Measurements from ENCODE around the gene ZNF423. TPM values are rescaled to one million over a fixed set of nuclear protein-coding genes. Genes with fewer than 3 reads are reported as not detected.
A peak's percentile ranks its signal among the peaks of the same experiment; 100 is the strongest.

The ZNF423 gene
- total and polyA plus RNA-seq, 2 donors = 6.4 to 14.0 TPM

DNA sequence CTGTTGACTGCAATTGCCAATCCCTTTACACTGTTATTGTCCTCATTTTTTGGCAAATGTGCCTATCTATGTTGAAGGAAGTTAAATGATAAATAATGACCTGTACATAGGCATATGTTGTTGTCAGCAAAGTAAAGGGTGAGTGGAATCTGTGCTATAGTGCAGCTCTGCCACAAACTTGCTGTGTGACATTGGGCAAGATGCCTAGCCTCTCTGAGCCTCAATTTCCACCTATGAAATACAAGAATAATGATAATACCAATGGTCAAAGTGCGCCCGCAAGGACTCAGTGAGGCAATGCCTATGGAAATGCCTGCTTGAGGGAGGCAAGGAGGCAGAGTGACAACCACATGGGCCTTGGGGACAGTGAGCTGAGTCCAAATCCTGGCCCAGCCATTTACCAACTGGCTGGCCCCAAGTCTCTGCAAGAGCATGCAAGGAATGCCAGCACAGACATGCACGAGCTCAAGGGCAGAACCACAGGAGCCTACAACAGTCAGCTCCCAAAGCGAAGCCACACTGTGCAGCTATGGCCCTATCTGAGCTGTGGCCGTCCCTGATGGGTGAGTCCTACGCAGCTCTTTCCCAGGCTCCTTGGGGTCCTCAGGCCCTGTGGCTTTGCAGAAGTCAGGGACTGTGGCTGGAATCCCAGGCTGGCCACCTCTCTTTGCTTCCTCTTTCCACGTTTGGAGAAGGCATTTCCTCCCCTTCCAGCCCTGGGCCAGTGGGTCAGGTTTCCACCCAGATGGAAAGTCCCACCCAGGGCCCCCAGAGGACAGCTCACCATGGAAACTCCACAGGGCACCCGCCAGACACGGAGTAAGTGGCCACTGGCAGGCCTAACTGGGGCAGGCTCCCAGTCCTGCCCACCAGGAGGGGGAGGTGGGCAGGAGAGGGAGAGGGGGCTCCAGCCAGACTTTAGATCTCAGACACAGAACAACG, 82.1 kb downstream of the ZNF423 start:
- 67% methylated on average over 10 of the region's 10 CpGs for WGBS
- Histone ChIP-seq H3K4me3 (ENCODE audit: low read depth, low read length) (no peak overlapping the region), H3K36me3 (ENCODE audit: insufficient read depth) (no peaks in the 10 kb centered on the region), H3K4me1 (ENCODE audit: insufficient read depth) (no peaks in the 10 kb centered on the region), H3K27ac (ENCODE audit: low read depth) (no peak overlapping the region)
- DNase-seq (ENCODE audit: extremely low spot score) = no peak

DNA sequence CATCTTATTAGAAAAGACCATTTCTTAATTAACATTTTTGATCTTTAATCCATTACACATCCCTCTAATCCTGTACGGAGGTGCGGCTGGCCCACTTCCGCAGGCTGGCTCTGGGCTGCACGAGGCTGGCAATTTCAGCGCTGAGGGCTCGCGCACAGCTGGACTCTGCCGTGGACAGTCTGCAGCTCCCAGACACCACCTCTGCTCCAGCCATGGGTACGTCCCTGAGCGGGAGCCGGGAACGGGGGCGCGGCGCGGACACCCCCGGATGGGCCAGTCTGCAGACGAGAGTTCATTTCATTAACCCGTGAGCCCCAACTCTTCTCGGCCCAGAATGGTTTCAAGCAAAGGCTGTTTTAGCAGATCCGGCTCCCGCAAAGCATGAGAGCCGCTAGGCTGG, 87.9 kb downstream of the ZNF423 start:
- 92% methylated on average over 23 of the region's 23 CpGs for WGBS
- Histone ChIP-seq H3K27ac (ENCODE audit: low read depth) (no peak overlapping the region), H3K36me3 (ENCODE audit: insufficient read depth) (no peaks in the 10 kb centered on the region), H3K4me3 (ENCODE audit: low read depth, low read length) (no peak overlapping the region), H3K4me1 (ENCODE audit: insufficient read depth) (no peaks in the 10 kb centered on the region)
- DNase-seq (ENCODE audit: extremely low spot score) = no peak

DNA sequence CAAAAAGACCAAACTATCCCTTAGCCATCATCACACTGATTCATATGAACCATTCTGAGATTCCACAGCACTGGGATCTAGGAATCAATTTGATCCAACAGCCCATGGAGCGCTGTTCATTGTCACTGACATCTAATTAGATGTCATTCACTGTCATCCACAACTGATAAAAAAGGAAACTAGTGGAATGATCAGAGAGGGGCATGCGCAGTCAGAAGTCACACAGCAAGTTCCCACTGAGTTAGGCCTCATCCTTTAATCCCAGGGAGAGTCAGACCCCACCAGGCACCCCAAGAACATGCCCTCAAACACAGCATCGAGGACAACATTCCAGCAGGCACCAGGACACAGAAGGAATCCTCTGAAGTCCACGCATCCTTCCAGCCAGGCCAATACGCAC, 88.5 kb downstream of the ZNF423 start:
- 93% methylated on average over 5 of the region's 5 CpGs for WGBS
- no peaks in the 10 kb centered on the region for H3K4me1 ChIP-seq (ENCODE audit: insufficient read depth)
- DNase-seq (ENCODE audit: extremely low spot score) = no peak

DNA sequence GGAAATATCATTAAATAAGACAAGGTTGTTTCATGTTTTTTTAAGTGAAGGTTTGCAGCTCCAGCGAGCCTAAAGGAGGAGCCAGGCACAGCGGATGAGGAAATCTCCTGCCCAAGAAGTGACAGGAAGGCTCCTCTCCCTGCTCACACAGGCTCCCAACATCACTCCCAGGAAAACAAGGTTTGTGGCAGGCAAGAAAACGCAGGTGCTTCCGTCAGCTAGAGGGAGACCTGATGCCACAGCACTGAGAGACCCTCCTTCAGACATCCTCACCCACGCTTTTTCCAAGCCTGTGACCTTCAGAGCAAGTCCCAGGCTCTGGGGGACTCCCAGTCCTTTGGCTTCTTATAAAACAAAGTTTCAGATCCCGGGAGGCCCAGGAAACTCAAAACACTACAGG, 89.7 kb downstream of the ZNF423 start:
- no peak overlapping the region for H3K27ac ChIP-seq (ENCODE audit: low read depth)
- WGBS = 63% methylated on average over 6 of the region's 6 CpGs

More for the DNA sequence above, 88.5 kb downstream of the ZNF423 start:
- H3K27ac ChIP-seq (ENCODE audit: low read depth) = no peak overlapping the region
- no peaks in the 10 kb centered on the region for H3K36me3 ChIP-seq (ENCODE audit: insufficient read depth)
- H3K4me3 ChIP-seq (ENCODE audit: low read depth, low read length) = no peak overlapping the region

DNA sequence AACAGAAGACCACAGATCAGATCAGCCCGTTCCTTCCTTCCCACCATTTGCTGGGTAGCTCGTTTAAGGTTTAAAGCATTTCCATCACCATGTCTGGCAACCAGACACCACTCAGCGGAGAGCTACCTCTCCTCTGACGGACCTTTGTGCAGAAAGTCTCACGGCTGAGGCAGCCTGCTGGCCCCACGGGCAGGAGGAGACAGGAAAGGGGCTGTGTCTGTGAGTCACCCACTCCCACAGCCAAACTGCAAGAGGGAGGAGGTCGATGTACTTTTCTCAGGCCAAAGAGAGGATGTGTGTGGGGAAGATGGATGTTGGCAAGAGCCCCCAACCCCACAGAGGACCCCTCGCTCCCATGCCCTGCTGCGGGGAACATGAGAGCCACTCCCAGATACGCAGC, 92.1 kb downstream of the ZNF423 start:
- 76% methylated on average over 10 of the region's 10 CpGs for WGBS
- H3K36me3 ChIP-seq (ENCODE audit: insufficient read depth) = no peaks in the 10 kb centered on the region
- no peaks in the 10 kb centered on the region for H3K4me1 ChIP-seq (ENCODE audit: insufficient read depth)
- no peak for DNase-seq (ENCODE audit: extremely low spot score)
- no peak overlapping the region for H3K4me3 ChIP-seq (ENCODE audit: low read depth, low read length)
- H3K27ac ChIP-seq (ENCODE audit: low read depth) = no peak overlapping the region

More for the DNA sequence above, 89.7 kb downstream of the ZNF423 start:
- H3K4me1 ChIP-seq (ENCODE audit: insufficient read depth) = no peaks in the 10 kb centered on the region
- H3K36me3 ChIP-seq (ENCODE audit: insufficient read depth) = no peaks in the 10 kb centered on the region
- H3K4me3 ChIP-seq (ENCODE audit: low read depth, low read length) = no peak overlapping the region
- DNase-seq (ENCODE audit: extremely low spot score) = no peak

DNA sequence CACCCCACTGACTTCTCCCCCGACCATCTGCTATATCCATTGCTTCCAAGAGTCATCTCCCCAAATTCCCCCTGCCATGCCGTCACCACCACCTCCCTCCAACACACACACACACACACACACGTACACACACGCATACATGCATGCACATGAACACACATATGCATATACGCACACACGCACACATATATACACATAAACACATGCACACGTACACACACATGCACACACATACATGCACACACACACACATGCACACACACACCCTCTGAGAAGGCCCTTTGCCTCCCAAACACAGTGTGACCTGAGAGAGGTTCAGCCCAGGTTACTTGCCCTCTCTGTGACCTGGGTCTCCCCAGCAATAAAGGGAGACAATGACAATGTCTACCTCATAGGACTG, 95.1 kb downstream of the ZNF423 start:
- Histone ChIP-seq H3K4me3 (ENCODE audit: low read depth, low read length) (no peak overlapping the region), H3K4me1 (ENCODE audit: insufficient read depth) (no peaks in the 10 kb centered on the region), H3K36me3 (ENCODE audit: insufficient read depth) (no peaks in the 10 kb centered on the region), H3K27ac (ENCODE audit: low read depth) (no peak overlapping the region)
- WGBS = 95% methylated on average over 7 of the region's 7 CpGs
- DNase-seq (ENCODE audit: extremely low spot score) = no peak

DNA sequence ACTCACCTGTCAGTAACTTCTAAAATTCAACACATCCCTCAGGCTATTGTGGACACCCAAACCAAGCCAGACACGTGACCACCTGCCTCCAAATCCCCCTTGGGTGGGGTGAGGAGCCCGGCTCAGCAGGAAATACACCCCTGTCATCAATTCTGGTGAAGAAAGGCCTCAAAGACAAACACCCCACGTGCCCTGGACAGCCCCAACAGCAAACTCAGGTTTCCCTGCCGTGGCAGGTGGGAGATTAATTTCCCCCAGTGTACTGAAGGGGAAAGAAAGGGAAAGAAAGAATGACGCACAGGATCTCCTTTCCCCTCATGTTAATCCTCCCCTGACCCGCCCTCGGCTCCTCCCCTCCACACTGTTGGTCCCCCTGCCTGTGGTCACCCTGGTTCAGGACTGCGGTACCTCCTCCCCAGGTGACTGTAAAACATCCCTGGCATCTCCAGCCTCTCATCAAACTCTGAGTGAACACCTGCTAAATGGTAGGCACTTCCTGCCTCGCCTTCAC, 98.3 kb downstream of the ZNF423 start:
- Histone ChIP-seq H3K4me1 (ENCODE audit: insufficient read depth) (no peaks in the 10 kb centered on the region), H3K27ac (ENCODE audit: low read depth) (no peak overlapping the region), H3K36me3 (ENCODE audit: insufficient read depth) (no peaks in the 10 kb centered on the region), H3K4me3 (ENCODE audit: low read depth, low read length) (no peak overlapping the region)
- WGBS = 87% methylated on average over 9 of the region's 9 CpGs
- DNase-seq (ENCODE audit: extremely low spot score) = no peak

DNA sequence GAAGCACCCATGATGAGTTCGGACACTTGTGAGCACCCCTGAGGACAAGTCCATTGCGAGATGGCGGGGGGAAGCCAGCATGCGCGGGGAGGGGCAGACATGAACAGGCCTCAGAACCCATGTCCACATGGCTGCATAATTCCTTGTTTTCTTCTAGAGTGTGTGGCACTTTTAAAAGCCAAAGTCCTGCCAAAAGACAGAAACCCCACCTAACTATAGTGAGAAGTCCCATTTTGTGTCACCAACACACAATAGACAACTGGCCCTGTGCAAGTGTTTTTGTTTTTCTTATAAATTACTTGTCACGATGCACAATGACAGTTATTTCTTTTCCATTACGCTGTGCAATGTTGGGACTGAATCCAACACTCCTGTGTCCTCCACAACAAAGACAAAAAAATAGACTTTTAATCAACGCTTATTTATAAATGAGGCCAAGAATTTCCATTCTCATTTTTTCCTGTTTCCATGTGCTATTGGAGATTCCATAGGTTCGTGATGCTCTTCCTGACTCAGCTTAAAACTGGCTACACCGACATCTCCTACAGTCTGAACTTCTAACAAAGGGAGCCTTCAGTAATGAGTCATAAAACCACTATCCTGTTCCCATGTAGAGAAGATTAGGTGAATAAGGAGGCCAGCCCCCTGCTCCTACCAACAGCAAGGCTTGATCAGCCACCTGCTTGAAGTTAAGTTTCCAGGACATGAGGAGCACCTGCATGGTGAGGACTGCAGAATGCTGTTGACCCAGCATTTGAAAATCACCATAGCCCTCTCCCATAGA, 98.9 kb downstream of the ZNF423 start:
- no peak overlapping the region for H3K4me3 ChIP-seq (ENCODE audit: low read depth, low read length)
- no peak overlapping the region for H3K27ac ChIP-seq (ENCODE audit: low read depth)
- no peaks in the 10 kb centered on the region for H3K36me3 ChIP-seq (ENCODE audit: insufficient read depth)
- WGBS = 88% methylated on average over 10 of the region's 10 CpGs
- no peaks in the 10 kb centered on the region for H3K4me1 ChIP-seq (ENCODE audit: insufficient read depth)
- no peak for DNase-seq (ENCODE audit: extremely low spot score)

DNA sequence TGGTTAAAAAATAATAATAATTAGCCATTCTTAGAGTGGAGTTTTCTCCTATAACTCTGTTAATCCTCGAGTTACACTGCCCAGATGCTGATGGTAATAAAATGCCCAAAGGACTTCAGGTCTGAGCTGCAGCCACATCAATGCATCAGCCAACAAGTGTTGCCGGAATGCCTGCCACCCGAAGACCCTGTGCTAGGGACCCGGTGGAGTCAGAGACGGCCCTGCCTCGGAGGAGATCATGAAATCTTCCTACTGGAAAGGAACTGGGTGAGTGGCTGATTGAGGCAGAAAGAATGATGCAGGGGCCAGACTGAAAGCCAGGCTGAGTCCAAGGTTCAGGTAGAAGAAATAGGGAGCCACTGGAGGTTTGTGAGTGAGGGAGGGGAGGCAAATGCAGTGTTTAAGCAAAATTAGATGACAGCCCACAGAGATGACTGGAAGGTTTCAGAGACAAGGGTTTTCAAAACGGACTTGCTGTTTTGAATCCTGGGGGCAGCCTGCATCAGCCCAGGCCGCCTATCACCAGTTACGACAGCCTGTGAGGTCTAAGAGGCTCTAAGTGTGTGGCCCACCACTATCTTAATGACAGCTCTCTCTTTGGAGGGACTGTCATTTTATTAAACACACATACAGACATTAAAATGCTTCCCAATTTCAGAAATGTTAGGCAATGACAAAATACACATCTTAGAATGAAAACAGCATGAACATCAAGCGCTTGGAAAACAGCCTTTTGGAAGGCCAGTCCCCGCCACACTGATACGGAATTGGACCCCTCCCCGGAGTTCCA, 100.0 kb downstream of the ZNF423 start:
- Histone ChIP-seq H3K4me1 (ENCODE audit: insufficient read depth) (no peaks in the 10 kb centered on the region), H3K36me3 (ENCODE audit: insufficient read depth) (no peaks in the 10 kb centered on the region), H3K4me3 (ENCODE audit: low read depth, low read length) (no peak overlapping the region), H3K27ac (ENCODE audit: low read depth) (no peak overlapping the region)
- WGBS = 68% methylated on average over 13 of the region's 13 CpGs
- DNase-seq (ENCODE audit: extremely low spot score) = no peak

DNA sequence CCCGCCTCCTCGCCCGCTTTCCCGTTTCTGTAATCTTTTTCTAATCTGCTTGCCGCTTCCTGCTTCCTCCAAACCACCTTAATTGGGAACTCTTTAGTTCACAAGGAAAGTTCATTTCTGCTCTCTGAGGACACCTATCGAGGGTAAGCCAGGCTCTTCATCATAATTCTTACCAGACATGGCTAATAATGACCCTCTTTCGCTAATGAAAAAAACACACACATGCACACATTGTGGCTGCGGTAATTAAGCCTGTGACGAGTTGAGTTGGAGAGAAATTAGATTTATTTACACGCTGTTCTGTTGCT, 100.6 kb downstream of the ZNF423 start:
- no peak for DNase-seq (ENCODE audit: extremely low spot score)

DNA sequence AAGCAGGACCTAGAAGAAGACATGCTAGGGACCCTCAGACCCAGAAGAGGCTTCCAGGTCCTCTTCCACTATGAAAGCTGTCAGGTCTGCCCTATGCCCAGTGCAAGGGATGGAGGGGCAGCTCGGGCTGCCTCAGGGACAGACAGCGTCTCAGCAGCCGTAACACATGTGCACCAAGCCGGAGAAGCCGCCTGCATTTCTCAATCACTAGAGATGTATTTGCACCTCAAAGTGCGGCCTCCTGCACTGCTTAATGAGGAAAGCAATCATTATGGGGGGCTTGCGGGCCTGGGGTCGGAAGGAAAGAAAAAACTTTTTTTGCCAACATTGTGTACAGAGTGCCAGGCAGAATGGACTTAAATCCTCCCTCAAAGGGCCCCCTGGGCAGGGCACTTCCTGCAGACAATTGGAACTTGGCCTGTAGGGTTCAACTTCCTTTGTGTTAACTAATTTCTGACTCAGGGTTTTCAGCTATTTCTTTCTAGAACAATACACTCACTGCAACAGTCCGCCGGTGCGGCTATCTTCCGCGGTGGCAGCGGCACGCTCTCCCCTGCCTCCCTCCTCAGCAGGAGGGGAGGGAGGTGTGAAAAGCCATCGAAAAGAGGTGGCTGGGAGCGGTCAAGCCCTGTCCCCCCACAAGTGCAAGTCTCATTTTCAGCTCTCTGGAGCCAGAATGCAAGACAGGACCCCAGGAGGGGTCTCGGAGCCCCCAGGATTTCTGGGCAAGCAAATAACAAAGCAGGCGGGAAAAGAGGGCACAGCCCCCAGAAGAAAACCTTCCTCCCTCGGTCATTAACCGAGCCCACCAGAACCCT, 101.2 kb downstream of the ZNF423 start:
- no peak overlapping the region for H3K27ac ChIP-seq (ENCODE audit: low read depth)

More for the DNA sequence above, 100.6 kb downstream of the ZNF423 start:
- no peaks in the 10 kb centered on the region for H3K36me3 ChIP-seq (ENCODE audit: insufficient read depth)
- peak overlapping the region; percentile 38 for H3K4me3 ChIP-seq (ENCODE audit: low read depth, low read length)
- 6% methylated on average over 10 of the region's 10 CpGs for WGBS
- no peaks in the 10 kb centered on the region for H3K4me1 ChIP-seq (ENCODE audit: insufficient read depth)
- no peak overlapping the region for H3K27ac ChIP-seq (ENCODE audit: low read depth)

DNA sequence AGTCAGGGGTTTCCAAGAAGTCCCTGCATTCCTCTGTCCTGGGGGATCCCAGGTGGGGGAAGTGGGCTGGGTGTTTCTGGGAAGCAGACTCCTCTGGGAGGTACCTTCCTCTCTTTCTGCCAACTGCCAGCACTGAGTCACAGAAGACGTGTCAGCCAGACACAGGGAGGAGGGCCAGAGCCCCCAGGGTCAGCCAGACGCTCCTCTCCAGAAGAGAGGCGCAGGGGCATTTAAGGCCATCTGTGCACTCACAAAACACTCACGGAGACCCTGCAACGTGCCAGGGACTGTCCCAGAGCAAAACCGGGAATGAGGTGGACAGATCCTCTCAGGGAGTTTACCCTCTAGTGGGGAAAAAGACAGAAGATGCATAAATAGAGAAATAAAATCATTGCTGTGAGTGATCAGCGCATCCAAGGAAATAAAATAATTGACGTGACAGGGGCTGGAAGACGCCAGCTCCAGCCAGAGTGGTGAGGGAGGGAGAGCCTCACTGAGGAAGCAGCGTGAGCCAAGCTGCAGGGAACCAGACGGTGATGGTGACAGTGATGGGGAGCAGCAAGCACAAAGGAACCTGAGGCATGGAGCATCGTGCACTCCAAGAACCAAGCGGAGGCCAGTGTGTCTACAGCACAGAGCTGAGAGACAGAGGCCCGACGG, 105.4 kb downstream of the ZNF423 start:
- WGBS = 68% methylated on average over 15 of the region's 15 CpGs
- Histone ChIP-seq H3K27ac (ENCODE audit: low read depth) (no peak overlapping the region), H3K4me3 (ENCODE audit: low read depth, low read length) (no peak overlapping the region), H3K36me3 (ENCODE audit: insufficient read depth) (no peaks in the 10 kb centered on the region), H3K4me1 (ENCODE audit: insufficient read depth) (no peaks in the 10 kb centered on the region)
- no peak for DNase-seq (ENCODE audit: extremely low spot score)

More for the DNA sequence above, 101.2 kb downstream of the ZNF423 start:
- 38% methylated on average over 21 of the region's 21 CpGs for WGBS
- Histone ChIP-seq H3K4me1 (ENCODE audit: insufficient read depth) (no peaks in the 10 kb centered on the region), H3K36me3 (ENCODE audit: insufficient read depth) (no peaks in the 10 kb centered on the region), H3K4me3 (ENCODE audit: low read depth, low read length) (peak overlapping the region; percentile 38)
- DNase-seq (ENCODE audit: extremely low spot score) = no peak

Data from urinary bladder (tissue), 4 donors.